Measurements from ENCODE around the gene LOC128125822.

LOC128125822 gene

DNA sequence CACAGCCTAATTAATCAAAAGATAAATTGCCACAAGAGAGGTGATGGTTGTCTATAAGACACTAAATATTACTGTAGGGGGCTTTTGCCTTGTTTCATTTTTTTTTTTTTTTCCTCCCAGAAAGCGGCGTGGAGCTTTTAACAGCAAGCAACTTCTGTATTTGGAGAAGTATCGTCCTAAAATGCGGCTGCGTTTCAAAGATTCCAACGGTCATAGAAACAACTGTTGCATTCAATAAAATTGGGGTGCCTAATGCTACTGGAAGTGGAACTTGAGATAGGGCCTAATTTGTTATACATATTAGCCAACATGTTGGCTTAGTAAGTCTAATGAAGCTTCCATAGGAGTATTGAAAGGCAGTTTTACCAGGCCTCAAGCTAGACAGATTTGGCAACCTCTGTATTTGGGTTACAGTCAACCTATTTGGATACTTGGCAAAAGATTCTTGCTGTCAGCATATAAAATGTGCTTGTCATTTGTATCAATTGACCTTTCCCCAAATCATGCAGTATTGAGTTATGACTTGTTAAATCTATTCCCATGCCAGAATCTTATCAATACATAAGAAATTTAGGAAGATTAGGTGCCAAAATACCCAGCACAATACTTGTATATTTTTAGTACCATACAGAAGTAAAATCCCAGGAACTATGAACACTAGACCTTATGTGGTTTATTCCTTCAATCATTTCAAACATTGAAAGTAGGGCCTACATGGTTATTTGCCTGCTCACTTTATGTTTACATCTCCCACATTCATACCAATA is 7.8 kb downstream of the LOC128125822 start:
- no peaks in the 10 kb centered on the region for H3K9me3 Mint-ChIP-seq (ENCODE audit: unreplicated experiment)
- intact Hi-C loops (cut with micrococcal nuclease), result no loop called here
- H3K36me3 Mint-ChIP-seq (ENCODE audit: insufficient read depth, unreplicated experiment), result peaks cover 96% of the 10 kb centered on the region
- H3K4me3 Mint-ChIP-seq (ENCODE audit: unreplicated experiment), result no peak overlapping the region
- no peak overlapping the region for H3K27ac Mint-ChIP-seq (ENCODE audit: low read depth, unreplicated experiment)
- H3K27me3 Mint-ChIP-seq (ENCODE audit: insufficient read depth, unreplicated experiment), result no peaks in the 10 kb centered on the region
- CTCF ChIA-PET, result interaction anchor here (0.7 to 1.0 kb wide), 2 partner anchors 181 to 228 kb away, joined by 3 to 7 read pairs; no protein-coding TSS in a partner anchor
- no peak for DNase-seq (ENCODE audit: unreplicated experiment)
- BruUV-seq (replicated peaks), result no TSS peak
- TF ChIP-seq, protein P1, sequence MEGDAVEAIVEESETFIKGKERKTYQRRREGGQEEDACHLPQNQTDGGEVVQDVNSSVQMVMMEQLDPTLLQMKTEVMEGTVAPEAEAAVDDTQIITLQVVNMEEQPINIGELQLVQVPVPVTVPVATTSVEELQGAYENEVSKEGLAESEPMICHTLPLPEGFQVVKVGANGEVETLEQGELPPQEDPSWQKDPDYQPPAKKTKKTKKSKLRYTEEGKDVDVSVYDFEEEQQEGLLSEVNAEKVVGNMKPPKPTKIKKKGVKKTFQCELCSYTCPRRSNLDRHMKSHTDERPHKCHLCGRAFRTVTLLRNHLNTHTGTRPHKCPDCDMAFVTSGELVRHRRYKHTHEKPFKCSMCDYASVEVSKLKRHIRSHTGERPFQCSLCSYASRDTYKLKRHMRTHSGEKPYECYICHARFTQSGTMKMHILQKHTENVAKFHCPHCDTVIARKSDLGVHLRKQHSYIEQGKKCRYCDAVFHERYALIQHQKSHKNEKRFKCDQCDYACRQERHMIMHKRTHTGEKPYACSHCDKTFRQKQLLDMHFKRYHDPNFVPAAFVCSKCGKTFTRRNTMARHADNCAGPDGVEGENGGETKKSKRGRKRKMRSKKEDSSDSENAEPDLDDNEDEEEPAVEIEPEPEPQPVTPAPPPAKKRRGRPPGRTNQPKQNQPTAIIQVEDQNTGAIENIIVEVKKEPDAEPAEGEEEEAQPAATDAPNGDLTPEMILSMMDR (IDR thresholded peaks at IDR 0.05; ENCODE audit: unreplicated experiment), result no peak
- peaks cover 4% of the 10 kb centered on the region for H3K4me1 Mint-ChIP-seq (ENCODE audit: insufficient read depth, unreplicated experiment)
- POLR2A ChIA-PET, result interaction anchor here (0.6 to 2.5 kb wide), 3 partner anchors 58 to 227 kb away, joined by 3 to 7 read pairs (median 4); no protein-coding TSS in a partner anchor

DNA sequence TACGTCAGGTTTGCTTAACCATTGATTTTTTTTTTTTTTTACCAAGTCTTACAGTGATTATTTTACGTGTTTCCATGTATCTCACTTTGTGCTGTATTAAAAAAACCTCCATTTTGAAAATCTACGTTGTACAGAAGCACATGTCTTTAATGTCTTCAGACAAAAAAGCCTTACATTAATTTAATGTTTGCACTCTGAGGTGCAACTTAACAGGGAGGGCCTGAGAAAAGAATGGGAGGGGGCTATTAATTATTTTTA is 8.4 kb downstream of the LOC128125822 start:
- H3K36me3 Mint-ChIP-seq (ENCODE audit: insufficient read depth, unreplicated experiment), result peaks cover 97% of the 10 kb centered on the region
- BruUV-seq (replicated peaks), result no TSS peak
- CTCF ChIA-PET, result interaction anchor here (1.0 to 1.2 kb wide), 2 partner anchors 225 to 228 kb away, joined by 3 read pairs; no protein-coding TSS in a partner anchor

DNA sequence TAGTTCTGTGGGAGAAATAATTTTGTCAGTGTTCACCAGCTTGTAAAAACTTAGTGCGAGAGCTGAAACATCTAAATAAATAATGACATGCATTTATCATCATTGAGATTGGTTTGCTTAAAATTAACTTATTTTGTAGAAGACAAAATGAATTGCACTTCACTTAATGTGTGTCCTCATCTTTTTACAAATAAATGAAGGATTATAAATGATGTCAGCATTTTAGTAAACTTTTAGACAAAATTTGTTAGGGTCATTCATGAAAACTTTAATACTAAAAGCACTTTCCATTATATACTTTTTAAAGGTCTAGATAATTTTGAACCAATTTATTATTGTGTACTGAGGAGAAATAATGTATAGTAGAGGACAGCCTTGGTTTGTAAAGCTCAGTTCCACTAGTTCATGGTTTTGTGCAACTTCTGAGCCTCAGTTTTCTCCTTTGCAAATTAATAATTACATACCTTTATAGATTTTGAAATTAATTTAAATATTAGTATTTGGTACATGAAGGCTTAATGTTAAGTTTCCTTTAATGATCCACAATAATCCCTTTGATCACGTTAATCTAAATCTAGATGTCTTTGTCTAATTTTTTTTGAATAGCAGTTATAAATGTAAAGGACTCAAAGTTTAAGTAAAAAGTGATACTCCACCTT is 9.2 kb downstream of the LOC128125822 start:
- CTCF ChIA-PET, result interaction anchor here (0.6 to 1.2 kb wide), 4 partner anchors 16 to 844 kb away, joined by 3 to 4 read pairs (median 3); no protein-coding TSS in a partner anchor
- BruUV-seq (replicated peaks), result no TSS peak
- intact Hi-C loops (cut with micrococcal nuclease), result no loop called here
- Mint-ChIP-seq H3K4me1 (ENCODE audit: insufficient read depth, unreplicated experiment) (peaks cover 4% of the 10 kb centered on the region), H3K27me3 (ENCODE audit: insufficient read depth, unreplicated experiment) (no peaks in the 10 kb centered on the region), H3K9me3 (ENCODE audit: unreplicated experiment) (no peaks in the 10 kb centered on the region), H3K27ac (ENCODE audit: low read depth, unreplicated experiment) (no peak overlapping the region), H3K4me3 (ENCODE audit: unreplicated experiment) (no peak overlapping the region), H3K36me3 (ENCODE audit: insufficient read depth, unreplicated experiment) (peaks cover 89% of the 10 kb centered on the region)
- POLR2A ChIA-PET, result interaction anchor here (0.8 to 2.5 kb wide), 2 partner anchors 11 to 229 kb away, joined by 4 to 7 read pairs; no protein-coding TSS in a partner anchor
- TF ChIP-seq, protein P1 (IDR thresholded peaks at IDR 0.05; ENCODE audit: unreplicated experiment), result no peak
- no peak for DNase-seq (ENCODE audit: unreplicated experiment)

More for the DNA sequence above, 8.4 kb downstream of the LOC128125822 start:
- intact Hi-C loops (cut with micrococcal nuclease), result no loop called here
- H3K4me1 Mint-ChIP-seq (ENCODE audit: insufficient read depth, unreplicated experiment), result peaks cover 4% of the 10 kb centered on the region
- H3K4me3 Mint-ChIP-seq (ENCODE audit: unreplicated experiment), result no peak overlapping the region
- no peaks in the 10 kb centered on the region for H3K9me3 Mint-ChIP-seq (ENCODE audit: unreplicated experiment)
- H3K27ac Mint-ChIP-seq (ENCODE audit: low read depth, unreplicated experiment), result no peak overlapping the region
- DNase-seq (ENCODE audit: unreplicated experiment), result no peak
- TF ChIP-seq, protein P1 (IDR thresholded peaks at IDR 0.05; ENCODE audit: unreplicated experiment), result no peak
- POLR2A ChIA-PET, result interaction anchor here (0.6 to 2.5 kb wide), 2 partner anchors 151 to 228 kb away, joined by 4 to 7 read pairs; no protein-coding TSS in a partner anchor
- H3K27me3 Mint-ChIP-seq (ENCODE audit: insufficient read depth, unreplicated experiment), result no peaks in the 10 kb centered on the region

DNA sequence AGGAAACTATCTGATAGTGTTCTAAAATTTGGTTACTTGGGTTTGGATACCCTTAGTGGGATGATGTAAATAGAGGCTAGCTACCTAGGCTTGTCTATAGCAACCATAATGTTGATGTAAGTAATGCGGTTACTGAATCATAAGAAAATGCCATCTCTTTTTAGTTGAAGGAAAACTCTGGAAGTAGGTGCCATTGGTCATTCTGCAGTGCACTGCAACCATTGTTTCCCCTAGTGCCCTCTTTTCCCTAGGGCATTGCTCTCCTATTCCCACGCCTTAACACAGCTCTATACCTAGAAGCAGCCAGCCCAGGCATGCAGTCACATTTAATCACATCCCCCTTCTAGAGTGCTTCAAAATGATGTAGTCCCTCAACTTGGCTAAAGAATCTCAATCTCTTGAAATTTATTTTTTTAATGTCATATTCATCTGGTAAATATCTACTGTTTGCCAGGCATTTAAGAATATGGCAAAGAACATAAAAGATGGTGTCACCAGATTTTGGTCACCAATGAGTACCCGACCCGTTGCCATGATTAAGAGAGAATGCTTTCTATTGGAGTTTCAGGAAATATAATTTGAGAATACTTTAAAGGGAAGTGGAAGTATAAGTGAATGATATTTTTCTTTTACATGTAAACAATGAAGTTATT is 10.4 kb downstream of the LOC128125822 start:
- Mint-ChIP-seq H3K36me3 (ENCODE audit: insufficient read depth, unreplicated experiment) (peaks cover 77% of the 10 kb centered on the region), H3K9me3 (ENCODE audit: unreplicated experiment) (no peaks in the 10 kb centered on the region), H3K4me1 (ENCODE audit: insufficient read depth, unreplicated experiment) (peaks cover 4% of the 10 kb centered on the region), H3K4me3 (ENCODE audit: unreplicated experiment) (no peak overlapping the region), H3K27me3 (ENCODE audit: insufficient read depth, unreplicated experiment) (no peaks in the 10 kb centered on the region), H3K27ac (ENCODE audit: low read depth, unreplicated experiment) (no peak overlapping the region)
- no peak for DNase-seq (ENCODE audit: unreplicated experiment)
- POLR2A ChIA-PET, result interaction anchor here (1.0 to 2.1 kb wide), 3 partner anchors 9 to 230 kb away, joined by 5 to 6 read pairs (median 5); partner anchors contain the start of gene PHF3
- intact Hi-C loops (cut with micrococcal nuclease), result no loop called here
- CTCF ChIA-PET, result interaction anchor here (0.5 to 2.9 kb wide), 2 partner anchors 197 to 230 kb away, joined by 7 to 18 read pairs; no protein-coding TSS in a partner anchor
- BruUV-seq (replicated peaks), result no TSS peak
- TF ChIP-seq, protein P1 (IDR thresholded peaks at IDR 0.05; ENCODE audit: unreplicated experiment), result no peak

All from MCF 10A (cell line).